ENCODE measurements around the gene WDR90.

GRCh38 chr16:686459-687260, 37.5 kb downstream of the WDR90 start:
- TF ChIP-seq EZH2 (IDR thresholded peaks at IDR 0.05) (no peak), CTCF (IDR thresholded peaks at IDR 0.05) (no peak), EZH2phosphoT487 (IDR thresholded peaks at IDR 0.05) (no peak)
